ENCODE results near the gene C5orf24.

C5orf24 gene

GRCh38 chr5:134817006-134817405 lies 28.8 kb upstream of the C5orf24 start (continued):
- no peak for TF ChIP-seq ZNF18 (tag by site-specific recombination; IDR thresholded peaks at IDR 0.05)
- TF ChIP-seq, protein P1, sequence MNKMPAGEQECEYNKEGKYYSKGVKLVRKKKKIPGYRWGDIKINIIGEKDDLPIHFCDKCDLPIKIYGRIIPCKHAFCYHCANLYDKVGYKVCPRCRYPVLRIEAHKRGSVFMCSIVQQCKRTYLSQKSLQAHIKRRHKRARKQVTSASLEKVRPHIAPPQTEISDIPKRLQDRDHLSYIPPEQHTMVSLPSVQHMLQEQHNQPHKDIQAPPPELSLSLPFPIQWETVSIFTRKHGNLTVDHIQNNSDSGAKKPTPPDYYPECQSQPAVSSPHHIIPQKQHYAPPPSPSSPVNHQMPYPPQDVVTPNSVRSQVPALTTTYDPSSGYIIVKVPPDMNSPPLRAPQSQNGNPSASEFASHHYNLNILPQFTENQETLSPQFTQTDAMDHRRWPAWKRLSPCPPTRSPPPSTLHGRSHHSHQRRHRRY (tag by site-specific recombination; IDR thresholded peaks at IDR 0.05) = no peak
- TF ChIP-seq ZBTB26 (tag by site-specific recombination; optimal IDR thresholded peaks at IDR 0.05) = no peak
- no peak for TF ChIP-seq ZNF23 (tag by site-specific recombination; IDR thresholded peaks at IDR 0.05; ENCODE audit: borderline replicate concordance)
- no peak for TF ChIP-seq ZNF426 (tag by site-specific recombination; IDR thresholded peaks at IDR 0.05)
- TF ChIP-seq, protein P2, sequence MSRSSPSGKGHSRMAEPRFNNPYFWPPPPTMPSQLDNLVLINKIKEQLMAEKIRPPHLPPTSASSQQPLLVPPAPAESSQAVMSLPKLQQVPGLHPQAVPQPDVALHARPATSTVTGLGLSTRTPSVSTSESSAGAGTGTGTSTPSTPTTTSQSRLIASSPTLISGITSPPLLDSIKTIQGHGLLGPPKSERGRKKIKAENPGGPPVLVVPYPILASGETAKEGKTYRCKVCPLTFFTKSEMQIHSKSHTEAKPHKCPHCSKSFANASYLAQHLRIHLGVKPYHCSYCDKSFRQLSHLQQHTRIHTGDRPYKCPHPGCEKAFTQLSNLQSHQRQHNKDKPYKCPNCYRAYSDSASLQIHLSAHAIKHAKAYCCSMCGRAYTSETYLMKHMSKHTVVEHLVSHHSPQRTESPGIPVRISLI (tag by site-specific recombination; IDR thresholded peaks at IDR 0.05) = no peak
- no peak for TF ChIP-seq ZNF223 (tag by site-specific recombination; IDR thresholded peaks at IDR 0.05)
- TF ChIP-seq ZNF112 (tag by site-specific recombination; IDR thresholded peaks at IDR 0.05) = no peak
- TF ChIP-seq ZNF292 (tag by site-specific recombination; IDR thresholded peaks at IDR 0.05; ENCODE audit: borderline replicate concordance, low read depth) = no peak
- no peak for TF ChIP-seq ZNF350 (tag by site-specific recombination; IDR thresholded peaks at IDR 0.05)

- no peak overlapping the region for H3K27ac ChIP-seq (ENCODE audit: extremely low read depth, low read depth, low read length)
- peaks cover 81 to 88% of the 10 kb centered on the region in 2 experiments for H3K36me3 ChIP-seq (ENCODE audit: control insufficient read depth in 2 of 2, insufficient read depth in 1 of 2, low read length in 2 of 2)
- H3K9me3 ChIP-seq (ENCODE audit: control insufficient read depth, insufficient read depth, low read depth, low read length) = no peaks in the 10 kb centered on the region
- ChIA-PET POLR2A (no interaction called here), CTCF (interaction anchor here (0.6 to 0.8 kb wide), 2 partner anchors 13 to 33 kb away, joined by 5 read pairs; no protein-coding TSS in a partner anchor)
- no peaks in the 10 kb centered on the region for H3K4me1 ChIP-seq (ENCODE audit: control insufficient read depth, insufficient read depth, low read length)
- TF ChIP-seq ZNF140 (tag by site-specific recombination; IDR thresholded peaks at IDR 0.05) = no peak
- no peak for TF ChIP-seq EGR2 (tag by site-specific recombination; IDR thresholded peaks at IDR 0.05; ENCODE audit: low read depth)
- no peak for TF ChIP-seq ZNF23 (tag by site-specific recombination; IDR thresholded peaks at IDR 0.05; ENCODE audit: borderline replicate concordance)
- no peak for TF ChIP-seq ZIC2 (tag by site-specific recombination; IDR thresholded peaks at IDR 0.05)
- TF ChIP-seq, protein P3, sequence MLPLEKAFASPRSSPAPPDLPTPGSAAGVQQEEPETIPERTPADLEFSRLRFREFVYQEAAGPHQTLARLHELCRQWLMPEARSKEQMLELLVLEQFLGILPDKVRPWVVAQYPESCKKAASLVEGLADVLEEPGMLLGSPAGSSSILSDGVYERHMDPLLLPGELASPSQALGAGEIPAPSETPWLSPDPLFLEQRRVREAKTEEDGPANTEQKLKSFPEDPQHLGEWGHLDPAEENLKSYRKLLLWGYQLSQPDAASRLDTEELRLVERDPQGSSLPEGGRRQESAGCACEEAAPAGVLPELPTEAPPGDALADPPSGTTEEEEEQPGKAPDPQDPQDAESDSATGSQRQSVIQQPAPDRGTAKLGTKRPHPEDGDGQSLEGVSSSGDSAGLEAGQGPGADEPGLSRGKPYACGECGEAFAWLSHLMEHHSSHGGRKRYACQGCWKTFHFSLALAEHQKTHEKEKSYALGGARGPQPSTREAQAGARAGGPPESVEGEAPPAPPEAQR (tag by site-specific recombination; IDR thresholded peaks at IDR 0.05) = no peak
- TF ChIP-seq ZNF426 (tag by site-specific recombination; IDR thresholded peaks at IDR 0.05) = no peak
- no peak for TF ChIP-seq ZNF394 (tag by site-specific recombination; IDR thresholded peaks at IDR 0.05; ENCODE audit: borderline replicate concordance)
- TF ChIP-seq GLI2 (tag by site-specific recombination; IDR thresholded peaks at IDR 0.05; ENCODE audit: borderline replicate concordance, low read depth) = no peak
- TF ChIP-seq ZNF112 (tag by site-specific recombination; IDR thresholded peaks at IDR 0.05) = no peak
- TF ChIP-seq ZNF621 (tag by site-specific recombination; IDR thresholded peaks at IDR 0.05) = no peak
- no peak for TF ChIP-seq ZNF514 (tag by site-specific recombination; IDR thresholded peaks at IDR 0.05)
- H3K4me3 ChIP-seq (ENCODE audit: low read depth, low read length) = no peak overlapping the region
Observed at GRCh38 chr5:134818776-134819175, 27.0 kb upstream of the C5orf24 start.
